Anterior cingulate cortex (tissue), 58 donors: ENCODE measurements around the gene AGAP2.
"Not testable (repeated sequence)": the region's sequence is repeated elsewhere in the genome, so short reads cannot be mapped to it uniquely, and the experiment has no call there.

Experiments
- DNase-seq, 58 donors: peaks; one replicate each; lab custom pipeline; 2025; lab: John Stamatoyannopoulos, UW

The AGAP2 gene

DNA sequence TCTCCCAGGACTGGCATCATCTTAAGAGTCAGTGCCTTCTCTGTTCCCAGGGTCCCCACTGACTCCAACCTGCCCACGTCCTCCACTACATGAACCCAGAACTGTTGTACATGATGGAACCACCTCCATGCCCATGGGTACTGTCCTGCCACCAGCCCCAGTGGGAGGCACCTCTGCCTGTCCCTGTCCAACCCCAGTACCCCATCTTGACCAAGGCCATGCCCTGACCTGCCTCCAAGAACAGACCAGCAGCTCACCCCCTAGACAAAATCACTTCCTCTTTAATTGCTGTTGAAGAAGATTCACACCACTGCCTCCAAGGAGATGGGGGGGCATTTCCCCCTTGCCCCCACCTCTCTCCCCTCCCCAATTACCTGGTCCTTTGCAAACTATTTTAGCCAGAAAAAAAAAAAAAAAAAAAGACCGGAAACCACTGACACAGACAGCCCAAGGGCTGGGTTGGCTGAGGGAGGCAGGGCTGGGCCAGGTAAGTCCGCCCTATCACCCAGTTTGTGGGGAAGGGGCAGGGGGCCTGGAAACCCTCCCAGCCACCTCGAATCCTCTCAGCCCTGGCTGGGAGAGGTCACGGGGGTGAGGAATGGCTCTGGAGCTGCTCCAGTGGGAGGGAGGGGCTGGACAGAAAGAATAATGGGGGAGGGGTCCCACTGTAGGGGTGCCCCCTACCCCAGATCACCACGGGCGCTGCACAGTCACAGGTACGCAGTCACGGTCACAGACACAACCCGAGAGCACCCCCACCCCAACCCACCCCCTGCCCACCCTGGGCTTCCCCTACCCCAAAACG, 13.4 kb downstream of the AGAP2 start:
- DNase-seq: no peak

DNA sequence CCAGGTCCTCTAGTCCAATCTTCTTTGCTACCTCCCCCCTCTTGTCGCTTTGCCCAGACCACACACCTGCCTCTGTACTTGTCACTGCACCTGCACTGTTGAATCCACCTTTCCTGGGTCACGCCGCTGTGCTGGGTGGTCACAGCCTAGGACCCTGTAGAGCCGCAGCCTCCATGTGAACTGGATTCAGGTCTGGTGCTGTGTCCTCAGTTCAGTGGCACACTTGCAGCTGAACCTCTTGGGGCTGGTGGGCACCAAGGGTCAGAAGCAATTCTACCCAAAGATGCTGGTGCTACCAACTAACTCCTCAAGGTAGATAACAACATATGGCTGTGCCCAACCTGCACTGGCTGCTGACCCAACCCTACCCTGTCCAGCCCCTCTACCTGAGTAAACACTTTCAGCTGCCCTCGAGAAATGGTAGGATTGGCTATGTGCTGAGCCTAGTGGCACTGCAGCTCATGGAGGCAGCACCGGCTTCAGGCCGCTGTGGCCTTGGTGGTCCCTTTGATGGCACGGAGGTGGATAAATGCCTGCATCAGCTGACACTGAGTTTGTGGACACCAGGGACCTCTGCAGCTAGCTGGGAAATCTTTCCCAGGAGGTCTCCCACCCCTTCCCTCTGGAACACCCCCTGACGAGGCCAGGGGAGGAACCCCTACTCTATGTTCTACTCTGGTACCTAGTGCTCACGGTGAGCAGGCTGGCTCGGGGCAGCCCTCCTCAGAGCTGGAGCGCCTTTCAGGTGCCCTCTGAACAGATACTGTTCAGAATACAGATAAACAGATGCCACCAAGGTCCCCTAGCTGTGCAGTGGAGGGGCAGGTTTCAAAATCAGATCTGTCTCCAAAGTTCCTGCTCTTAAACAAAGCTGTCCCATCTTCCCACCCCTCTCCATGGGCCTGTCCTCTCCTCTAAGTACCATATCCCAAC, 14.3 kb downstream of the AGAP2 start:
- no peak for DNase-seq

DNA sequence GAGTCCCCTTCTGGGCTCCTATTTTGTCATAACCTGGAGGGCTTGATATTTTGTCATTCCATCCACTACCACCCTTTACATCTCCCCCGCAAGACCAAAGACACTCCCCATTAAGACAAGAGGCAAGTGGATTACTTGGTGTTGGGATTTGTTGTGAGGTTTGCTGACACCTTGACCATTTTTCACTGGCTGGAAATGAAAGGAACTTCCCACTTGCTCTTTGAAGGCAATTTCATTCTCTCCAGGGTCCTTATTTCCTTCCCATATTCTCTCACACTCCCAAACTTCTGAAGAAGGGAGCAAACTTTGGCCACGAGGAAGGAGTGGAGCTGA, 14.9 kb downstream of the AGAP2 start:
- DNase-seq: no peak

DNA sequence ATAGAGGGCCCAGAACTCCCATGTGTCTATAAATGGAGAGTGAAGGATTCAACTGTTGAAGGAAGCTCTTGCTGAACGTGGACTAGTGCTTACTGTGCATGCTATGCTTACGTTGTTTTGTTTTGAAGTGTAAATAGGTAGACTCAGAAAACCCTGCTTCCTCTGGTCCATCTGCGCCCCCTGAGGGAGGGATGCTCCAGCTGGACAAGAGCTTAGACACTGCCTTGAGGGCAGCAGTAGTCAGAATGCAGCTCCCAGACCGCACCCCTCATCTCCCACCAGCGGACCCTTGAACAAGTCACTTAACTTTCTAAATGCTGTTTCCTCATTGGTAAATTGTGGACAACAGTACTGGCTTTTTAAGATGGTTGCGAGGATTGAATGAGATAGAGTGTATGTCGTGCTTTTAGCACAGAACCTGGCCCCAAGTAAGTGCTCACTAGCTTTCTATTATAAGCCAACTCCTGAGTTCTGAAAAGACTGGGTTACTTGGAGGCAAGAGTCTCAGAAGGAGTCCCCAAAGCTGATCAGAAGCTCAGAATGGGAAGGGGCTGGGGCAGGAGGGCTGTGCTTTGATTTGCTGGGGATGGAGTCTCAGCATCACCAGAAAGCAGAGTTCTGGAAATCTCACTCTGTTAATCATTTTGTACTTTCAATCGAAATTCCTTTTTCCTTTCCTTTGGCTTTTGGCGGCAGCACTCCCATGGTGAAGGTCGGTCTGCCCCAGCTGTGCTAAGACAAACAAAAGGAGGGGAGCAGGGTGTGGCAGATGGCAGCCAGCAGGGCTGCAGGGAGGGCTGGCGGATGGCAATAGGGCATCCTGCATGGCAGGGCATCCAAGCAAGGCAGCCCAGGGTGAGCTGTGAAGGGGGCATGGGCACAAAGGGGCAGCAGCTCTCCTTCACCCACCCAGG, 15.6 kb downstream of the AGAP2 start:
- DNase-seq: no peak

DNA sequence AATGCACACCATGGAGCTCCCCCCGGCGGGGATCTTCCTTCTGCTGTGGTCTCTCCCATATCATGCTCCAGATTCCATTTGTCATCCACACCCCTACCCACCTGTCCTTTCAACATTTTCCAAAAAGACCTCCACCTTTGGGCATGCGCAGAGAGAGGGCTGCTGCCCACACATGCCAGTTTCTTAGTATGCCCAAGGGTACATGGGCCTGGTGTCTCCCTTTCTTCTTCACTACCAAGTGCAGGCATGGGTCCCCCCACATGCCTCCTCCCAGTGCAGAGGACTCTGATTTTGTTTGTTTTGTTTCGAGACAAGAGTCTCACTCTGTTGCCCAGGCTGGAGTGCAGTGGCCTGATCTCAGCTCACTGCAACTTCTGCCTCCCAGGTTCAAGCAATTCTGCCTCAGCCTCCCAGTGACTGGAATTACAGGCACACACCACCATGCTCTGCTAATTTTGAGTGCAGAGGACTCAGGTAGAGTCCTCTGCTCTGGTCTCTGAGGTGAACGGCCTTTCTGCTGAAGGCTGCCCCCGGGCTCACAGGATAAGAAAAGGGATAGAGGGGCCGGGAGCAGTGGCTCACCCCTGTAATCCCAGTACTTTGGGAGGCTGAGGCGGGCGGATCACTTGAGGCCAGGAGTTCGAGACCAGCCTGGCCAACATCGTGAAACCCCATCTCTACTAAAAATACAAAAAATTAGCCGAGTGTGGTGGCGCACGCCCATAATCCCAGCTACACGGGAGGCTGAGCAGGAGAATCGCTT, 16.5 kb downstream of the AGAP2 start:
- DNase-seq: not testable (repeated sequence)

DNA sequence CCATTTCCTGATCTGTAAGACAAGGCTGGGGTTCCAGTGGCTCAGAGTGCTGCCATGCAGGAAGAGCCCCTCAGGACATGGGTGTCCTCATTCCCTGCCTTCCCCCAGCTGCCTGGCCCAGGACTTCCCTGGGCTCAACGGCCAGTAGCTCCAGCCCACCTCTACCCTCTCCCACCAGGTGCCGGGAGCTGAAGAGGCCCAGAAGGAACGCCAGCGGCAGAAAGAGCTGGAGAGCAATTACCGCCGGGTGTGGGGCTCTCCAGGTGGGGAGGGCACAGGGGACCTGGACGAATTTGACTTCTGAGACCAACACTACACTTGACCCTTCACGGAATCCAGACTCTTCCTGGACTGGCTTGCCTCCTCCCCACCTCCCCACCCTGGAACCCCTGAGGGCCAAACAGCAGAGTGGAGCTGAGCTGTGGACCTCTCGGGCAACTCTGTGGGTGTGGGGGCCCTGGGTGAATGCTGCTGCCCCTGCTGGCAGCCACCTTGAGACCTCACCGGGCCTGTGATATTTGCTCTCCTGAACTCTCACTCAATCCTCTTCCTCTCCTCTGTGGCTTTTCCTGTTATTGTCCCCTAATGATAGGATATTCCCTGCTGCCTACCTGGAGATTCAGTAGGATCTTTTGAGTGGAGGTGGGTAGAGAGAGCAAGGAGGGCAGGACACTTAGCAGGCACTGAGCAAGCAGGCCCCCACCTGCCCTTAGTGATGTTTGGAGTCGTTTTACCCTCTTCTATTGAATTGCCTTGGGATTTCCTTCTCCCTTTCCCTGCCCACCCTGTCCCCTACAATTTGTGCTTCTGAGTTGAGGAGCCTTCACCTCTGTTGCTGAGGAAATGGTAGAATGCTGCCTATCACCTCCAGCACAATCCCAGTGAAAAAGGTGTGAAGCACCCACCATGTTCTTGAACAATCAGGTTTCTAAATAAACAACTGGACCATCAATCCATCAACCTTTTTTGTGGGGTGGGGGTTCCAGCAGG, 17.6 kb downstream of the AGAP2 start:
- no peak for DNase-seq

DNA sequence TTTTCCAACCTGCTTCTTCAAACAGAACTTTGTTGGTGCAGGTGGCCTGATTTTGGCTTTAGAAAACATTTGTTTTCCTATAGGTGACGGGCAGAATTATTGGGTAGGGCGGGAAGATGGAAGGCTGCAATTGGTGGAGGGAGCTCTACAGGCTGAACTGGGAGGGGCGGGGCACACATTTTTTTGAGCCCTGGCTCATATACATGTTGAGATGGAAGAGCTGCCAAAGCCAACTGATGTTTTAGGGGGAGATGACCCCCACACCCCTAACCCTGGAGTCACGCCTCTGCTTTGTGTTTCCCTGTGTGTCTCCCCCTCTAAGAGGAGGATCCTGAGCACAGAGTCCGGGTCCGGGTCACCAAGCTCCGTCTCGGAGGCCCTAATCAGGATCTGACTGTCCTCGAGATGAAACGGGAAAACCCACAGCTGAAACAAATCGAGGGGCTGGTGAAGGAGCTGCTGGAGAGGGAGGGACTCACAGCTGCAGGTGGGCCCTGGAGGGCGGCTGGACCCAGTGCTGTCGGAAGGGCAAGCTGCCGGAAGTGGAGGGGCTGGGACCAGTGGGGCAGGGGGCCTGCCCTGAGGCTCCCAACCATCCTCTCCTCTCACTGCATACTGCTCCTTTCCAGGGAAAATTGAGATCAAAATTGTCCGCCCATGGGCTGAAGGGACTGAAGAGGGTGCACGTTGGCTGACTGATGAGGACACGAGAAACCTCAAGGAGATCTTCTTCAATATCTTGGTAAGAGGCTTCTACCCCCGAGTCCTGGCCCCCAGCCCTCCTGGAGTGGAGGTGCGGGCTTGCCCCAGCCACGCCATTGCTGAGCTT, 18.6 kb downstream of the AGAP2 start:
- DNase-seq: no peak

DNA sequence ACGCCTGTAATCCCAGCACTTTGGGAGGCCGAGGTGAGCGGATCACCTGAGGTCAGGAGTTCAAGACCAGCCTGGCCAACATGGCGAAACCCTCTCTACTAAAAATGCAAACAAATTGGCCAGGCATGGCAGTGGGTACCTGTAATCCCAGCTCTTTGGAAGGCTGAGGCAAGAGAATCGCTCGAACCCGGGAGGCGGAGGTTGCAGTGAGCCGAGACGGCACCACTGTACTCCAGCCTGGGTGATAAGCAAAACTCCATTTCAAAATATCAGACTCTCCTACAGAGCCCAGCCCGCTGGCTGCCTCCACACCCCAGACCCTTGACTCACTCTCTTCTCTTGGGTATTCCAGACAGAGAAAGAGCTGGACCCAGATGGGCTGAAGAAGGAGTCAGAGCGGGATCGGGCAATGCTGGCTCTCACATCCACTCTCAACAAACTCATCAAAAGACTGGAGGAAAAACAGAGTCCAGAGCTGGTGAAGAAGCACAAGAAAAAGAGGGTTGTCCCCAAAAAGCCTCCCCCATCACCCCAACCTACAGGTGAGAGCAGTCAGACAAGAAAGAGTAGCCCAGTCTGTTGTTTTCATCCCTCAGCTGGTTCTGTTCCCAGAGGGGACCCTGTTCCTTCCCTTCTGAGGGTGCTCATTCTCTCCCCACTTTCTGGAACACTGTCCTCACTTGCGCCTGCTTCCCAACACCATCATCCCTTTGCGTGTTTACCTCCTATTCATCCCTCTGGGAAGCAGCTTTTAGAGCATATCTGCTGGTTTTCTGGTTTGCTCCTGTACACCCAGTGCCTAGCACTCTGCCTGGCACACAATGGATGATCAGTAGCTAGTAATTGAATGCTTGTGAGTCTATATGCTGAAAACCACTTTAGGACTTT, 19.7 kb downstream of the AGAP2 start:
- no peak for DNase-seq

DNA sequence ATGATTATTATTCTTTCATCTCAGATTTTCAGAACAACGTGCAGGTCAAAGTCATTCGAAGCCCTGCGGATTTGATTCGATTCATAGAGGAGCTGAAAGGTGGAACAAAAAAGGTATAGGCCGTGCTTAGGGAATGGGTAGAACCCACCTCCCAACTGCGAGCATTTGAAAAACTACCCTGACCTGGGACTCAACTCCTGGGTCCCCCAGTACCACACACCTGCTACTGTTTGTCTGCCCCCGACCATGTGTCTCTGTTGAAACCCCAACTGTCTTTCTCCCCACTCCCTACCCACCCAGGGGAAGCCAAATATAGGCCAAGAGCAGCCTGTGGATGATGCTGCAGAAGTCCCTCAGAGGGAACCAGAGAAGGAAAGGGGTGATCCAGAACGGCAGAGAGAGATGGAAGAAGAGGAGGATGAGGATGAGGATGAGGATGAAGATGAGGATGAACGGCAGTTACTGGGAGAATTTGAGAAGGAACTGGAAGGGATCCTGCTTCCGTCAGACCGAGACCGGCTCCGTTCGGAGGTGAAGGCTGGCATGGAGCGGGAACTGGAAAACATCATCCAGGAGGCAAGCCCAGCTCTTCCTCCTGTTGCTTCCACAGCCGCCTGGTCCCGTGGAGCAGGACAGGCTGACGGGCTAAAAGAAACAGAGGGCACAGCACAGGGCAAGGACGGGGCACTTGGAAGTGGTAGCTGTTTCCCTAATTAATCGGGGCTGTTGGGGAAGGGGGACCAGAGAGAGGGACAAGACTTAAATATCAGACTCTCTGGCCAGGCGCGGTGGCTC, 20.5 kb downstream of the AGAP2 start:
- DNase-seq: no peak

DNA sequence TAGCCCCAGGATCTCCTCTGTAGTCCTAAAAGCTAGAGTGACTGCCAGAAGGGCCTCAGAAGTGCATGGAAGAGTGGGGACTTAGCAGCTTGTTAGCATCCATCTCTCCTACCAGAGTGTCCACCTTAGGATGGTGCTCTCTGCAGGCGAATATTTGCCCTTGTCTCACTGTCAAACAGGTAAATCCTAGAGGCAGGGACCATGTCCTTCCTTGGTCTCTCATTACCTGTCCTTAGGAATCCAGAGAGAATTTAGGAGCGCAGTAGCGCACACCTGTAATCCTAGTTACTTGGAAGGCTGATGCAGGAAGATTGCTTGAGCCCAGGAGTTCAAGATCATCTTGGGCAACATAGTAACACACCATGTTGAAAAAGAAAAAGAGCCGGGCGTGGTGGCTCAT, 21.4 kb downstream of the AGAP2 start:
- no peak for DNase-seq

DNA sequence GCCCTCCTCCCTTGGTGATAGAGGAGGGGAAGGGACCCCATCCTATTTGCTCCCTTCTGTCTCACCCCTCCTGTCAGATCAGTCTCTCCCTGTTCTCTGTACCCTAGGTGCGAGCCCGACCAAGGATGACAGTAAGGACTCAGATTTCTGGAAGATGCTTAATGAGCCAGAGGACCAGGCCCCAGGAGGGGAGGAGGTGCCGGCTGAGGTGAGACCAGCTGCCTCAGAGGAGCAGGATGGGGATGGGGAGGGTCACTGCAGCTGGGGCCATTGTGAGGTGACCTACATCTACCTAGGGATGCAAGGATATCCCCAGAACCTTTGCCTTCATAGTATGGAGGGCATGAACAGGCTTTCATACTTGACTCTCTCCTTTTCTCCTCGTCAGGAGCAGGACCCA, 22.2 kb downstream of the AGAP2 start:
- no peak for DNase-seq

DNA sequence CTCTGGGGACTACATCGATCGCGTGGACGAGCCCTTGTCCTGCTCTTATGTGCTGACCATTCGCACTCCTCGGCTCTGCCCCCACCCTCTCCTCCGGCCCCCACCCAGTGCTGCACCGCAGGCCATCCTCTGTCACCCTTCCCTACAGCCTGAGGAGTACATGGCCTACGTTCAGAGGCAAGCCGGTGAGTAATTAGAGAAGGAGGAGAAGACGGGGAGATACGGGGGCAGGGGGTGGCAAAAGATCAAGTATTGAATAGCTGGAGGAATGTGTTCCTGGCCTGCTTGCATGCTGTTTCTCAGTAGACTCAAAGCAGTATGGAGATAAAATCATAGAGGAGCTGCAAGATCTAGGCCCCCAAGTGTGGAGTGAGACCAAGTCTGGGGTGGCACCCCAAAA, 22.8 kb downstream of the AGAP2 start:
- no peak for DNase-seq

DNA sequence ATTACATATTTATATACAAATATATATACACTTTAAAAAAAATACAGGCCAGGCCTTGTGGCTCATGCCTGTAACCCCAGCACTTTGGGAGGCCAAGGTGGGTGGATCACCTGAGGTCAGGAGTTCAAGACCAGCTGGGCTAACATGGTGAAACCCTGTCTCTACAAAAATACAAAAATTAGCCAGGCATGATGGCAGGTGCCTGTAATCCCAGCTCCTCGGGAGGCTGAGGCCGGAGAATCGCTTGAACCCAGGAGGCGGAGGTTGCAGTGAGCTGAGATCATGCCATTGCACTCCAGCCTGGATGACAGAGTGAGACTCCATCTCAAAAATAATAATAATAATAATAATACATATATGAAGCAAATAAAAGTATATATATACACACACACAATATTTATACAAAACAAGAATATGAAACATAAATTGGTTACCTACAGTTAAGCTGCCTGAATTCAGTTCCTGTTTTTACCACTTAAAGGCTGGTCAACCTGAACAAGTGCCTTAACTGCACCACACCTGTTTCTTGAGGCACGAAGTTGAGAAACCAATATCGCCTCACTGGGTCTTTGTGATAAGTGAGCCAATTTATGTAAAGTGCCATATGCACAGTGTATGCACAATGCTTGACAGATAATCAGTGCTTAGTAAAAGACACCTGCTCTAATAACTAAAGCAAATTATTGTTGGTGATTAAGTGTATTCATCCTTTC, 23.4 kb downstream of the AGAP2 start:
- not testable (repeated sequence) for DNase-seq

DNA sequence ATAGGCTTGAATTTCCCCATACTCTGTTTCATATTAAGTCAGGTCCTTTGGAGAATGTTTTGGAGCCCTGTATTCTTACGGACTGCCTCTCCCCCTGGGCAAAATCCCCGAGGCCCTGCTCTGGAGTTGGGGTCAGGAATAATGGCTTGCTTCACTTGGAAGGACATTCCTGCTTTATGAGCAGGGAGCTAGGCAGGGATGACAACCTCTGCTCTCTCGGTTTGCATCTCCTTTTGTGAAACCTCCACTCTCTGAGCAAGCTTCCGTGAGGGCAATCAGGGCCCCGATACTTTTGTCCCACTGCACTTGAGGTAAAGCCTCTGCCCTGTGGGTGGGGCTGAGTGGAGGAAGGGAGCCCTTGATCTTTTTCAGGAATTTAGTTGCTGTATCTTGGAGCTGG, 25.3 kb downstream of the AGAP2 start:
- no peak for DNase-seq

DNA sequence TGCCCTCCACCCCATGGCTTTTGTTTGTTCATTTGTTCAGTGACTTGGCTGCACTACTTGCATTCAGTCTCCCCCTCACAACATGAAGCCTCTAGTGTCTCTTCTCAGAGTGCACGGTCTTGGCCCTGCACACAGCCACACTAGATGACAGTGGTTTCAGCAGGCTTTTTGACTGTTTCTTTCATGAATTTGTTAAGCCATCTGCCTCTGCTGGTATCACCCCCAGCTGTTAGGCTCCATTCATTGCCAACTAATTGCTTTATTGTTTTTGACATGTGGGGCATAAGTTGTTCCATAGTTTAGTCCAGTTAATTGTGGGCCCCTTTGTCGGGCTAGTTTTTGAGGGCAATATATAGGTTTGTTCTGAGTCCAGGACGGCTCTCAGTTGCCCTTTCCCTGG, 25.8 kb downstream of the AGAP2 start:
- DNase-seq: peak in 4 of 58 donors; percentile 14 to 35 (median 20)
